Measurements from ENCODE around the gene PTGFR. TPM values are rescaled to one million over a fixed set of nuclear protein-coding genes. Genes with fewer than 3 reads are reported as not detected.

Gene PTGFR
- total RNA-seq, 1 experiment from 2014 or later = not detected

DNA sequence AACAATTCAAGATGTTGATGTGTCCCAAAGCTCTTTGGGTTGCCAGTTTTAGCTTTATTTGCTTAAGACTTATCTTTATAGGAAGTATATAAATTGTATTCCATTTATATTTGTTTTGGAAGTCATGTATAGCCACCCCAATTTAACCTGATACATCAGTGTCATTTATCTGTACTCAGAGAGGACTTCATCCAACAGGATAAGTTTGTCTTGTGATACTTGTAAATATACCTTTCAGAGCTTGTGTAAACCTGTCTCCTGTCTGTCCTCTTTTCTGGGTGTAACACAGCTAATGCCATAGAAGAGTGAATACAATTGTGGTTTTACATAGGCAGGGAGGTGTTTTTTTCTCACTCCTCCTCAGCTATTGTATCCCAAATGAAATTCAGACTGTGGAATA is 10.4 kb downstream of the PTGFR start:
- H3K4me3 ChIP-seq (replicated peaks in 1 of 2; ENCODE audit: low read depth in 1 of 2, low read length in 2 of 2) = no peak overlapping the region
- no peaks in the 10 kb centered on the region for H3K9me2 ChIP-seq (ENCODE audit: insufficient read depth)
- H3K27me3 ChIP-seq (ENCODE audit: insufficient read depth, low read length) = no peaks in the 10 kb centered on the region
- DNase-seq (ENCODE audit: low read depth, low spot score) (no peak), ATAC-seq (no peak)
- H3K4me2 ChIP-seq (ENCODE audit: low read length) = no peak overlapping the region
- BruUV-seq (replicated peaks) = no TSS peak
- H2AFZ ChIP-seq (ENCODE audit: low read depth, low read length, poor library complexity, severe bottlenecking) = no peak overlapping the region
- no peaks in the 10 kb centered on the region for H3K4me1 ChIP-seq (ENCODE audit: control insufficient read depth in 1 of 2, insufficient read depth in 2 of 2, low read length in 2 of 2)
- ChIA-PET RAD21 (ENCODE audit: low non-redundant PET in 1 of 2, low total read pairs in 2 of 2, uncharacterized antibody in 2 of 2, unreplicated experiment in 2 of 2) (no interaction called here), POLR2A (no interaction called here), CTCF (no interaction called here)
- intact Hi-C loops (cut with micrococcal nuclease) = no loop called here
- no peaks in the 10 kb centered on the region for H3K36me3 ChIP-seq (ENCODE audit: control insufficient read depth in 1 of 2, insufficient read depth in 2 of 2, low read length in 2 of 2)
- H4K20me1 ChIP-seq (ENCODE audit: insufficient read depth) = no peaks in the 10 kb centered on the region
- H3K27ac ChIP-seq (ENCODE audit: low read depth, low read length) = no peak overlapping the region
- no peaks in the 10 kb centered on the region for H3K79me2 ChIP-seq (ENCODE audit: insufficient read depth, low read length)
- TF ChIP-seq ZFX (IDR thresholded peaks at IDR 0.05) = no peak
- TF ChIP-seq, protein P1, sequence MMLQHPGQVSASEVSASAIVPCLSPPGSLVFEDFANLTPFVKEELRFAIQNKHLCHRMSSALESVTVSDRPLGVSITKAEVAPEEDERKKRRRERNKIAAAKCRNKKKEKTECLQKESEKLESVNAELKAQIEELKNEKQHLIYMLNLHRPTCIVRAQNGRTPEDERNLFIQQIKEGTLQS (IDR thresholded peaks at IDR 0.05) = no peak
- TF ChIP-seq, protein P2, sequence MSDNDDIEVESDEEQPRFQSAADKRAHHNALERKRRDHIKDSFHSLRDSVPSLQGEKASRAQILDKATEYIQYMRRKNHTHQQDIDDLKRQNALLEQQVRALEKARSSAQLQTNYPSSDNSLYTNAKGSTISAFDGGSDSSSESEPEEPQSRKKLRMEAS (IDR thresholded peaks at IDR 0.05) = no peak
- TF ChIP-seq ZNF274 (IDR thresholded peaks at IDR 0.05; ENCODE audit: low read depth, low read length) = no peak
- TF ChIP-seq ELF1 (IDR thresholded peaks at IDR 0.05; ENCODE audit: borderline replicate concordance, low read depth) = no peak
- TF ChIP-seq SRF (IDR thresholded peaks at IDR 0.05; ENCODE audit: low read depth) = no peak
- TF ChIP-seq, protein P3, sequence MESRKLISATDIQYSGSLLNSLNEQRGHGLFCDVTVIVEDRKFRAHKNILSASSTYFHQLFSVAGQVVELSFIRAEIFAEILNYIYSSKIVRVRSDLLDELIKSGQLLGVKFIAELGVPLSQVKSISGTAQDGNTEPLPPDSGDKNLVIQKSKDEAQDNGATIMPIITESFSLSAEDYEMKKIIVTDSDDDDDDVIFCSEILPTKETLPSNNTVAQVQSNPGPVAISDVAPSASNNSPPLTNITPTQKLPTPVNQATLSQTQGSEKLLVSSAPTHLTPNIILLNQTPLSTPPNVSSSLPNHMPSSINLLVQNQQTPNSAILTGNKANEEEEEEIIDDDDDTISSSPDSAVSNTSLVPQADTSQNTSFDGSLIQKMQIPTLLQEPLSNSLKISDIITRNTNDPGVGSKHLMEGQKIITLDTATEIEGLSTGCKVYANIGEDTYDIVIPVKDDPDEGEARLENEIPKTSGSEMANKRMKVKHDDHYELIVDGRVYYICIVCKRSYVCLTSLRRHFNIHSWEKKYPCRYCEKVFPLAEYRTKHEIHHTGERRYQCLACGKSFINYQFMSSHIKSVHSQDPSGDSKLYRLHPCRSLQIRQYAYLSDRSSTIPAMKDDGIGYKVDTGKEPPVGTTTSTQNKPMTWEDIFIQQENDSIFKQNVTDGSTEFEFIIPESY (IDR thresholded peaks at IDR 0.05; ENCODE audit: extremely low read depth, insufficient replicate concordance, low read length) = no peak
- no peak for TF ChIP-seq TCF7L2 (IDR thresholded peaks at IDR 0.05; ENCODE audit: borderline replicate concordance, extremely low read depth, insufficient read depth, insufficient read length)
- TF ChIP-seq, protein P4, sequence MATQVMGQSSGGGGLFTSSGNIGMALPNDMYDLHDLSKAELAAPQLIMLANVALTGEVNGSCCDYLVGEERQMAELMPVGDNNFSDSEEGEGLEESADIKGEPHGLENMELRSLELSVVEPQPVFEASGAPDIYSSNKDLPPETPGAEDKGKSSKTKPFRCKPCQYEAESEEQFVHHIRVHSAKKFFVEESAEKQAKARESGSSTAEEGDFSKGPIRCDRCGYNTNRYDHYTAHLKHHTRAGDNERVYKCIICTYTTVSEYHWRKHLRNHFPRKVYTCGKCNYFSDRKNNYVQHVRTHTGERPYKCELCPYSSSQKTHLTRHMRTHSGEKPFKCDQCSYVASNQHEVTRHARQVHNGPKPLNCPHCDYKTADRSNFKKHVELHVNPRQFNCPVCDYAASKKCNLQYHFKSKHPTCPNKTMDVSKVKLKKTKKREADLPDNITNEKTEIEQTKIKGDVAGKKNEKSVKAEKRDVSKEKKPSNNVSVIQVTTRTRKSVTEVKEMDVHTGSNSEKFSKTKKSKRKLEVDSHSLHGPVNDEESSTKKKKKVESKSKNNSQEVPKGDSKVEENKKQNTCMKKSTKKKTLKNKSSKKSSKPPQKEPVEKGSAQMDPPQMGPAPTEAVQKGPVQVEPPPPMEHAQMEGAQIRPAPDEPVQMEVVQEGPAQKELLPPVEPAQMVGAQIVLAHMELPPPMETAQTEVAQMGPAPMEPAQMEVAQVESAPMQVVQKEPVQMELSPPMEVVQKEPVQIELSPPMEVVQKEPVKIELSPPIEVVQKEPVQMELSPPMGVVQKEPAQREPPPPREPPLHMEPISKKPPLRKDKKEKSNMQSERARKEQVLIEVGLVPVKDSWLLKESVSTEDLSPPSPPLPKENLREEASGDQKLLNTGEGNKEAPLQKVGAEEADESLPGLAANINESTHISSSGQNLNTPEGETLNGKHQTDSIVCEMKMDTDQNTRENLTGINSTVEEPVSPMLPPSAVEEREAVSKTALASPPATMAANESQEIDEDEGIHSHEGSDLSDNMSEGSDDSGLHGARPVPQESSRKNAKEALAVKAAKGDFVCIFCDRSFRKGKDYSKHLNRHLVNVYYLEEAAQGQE (IDR thresholded peaks at IDR 0.05; ENCODE audit: low read depth) = no peak
- no peak for TF ChIP-seq CBX3 (IDR thresholded peaks at IDR 0.05; ENCODE audit: low read depth)
- TF ChIP-seq EGR1 (IDR thresholded peaks at IDR 0.05; ENCODE audit: low read depth) = no peak
- no peak for TF ChIP-seq FOSL1 (IDR thresholded peaks at IDR 0.05; ENCODE audit: low read depth)
- TF ChIP-seq YY1 (IDR thresholded peaks at IDR 0.05; ENCODE audit: extremely low read depth, insufficient replicate concordance, low read depth, low read length) = no peak
- no peaks in the 10 kb centered on the region for H3K9me3 ChIP-seq (ENCODE audit: control insufficient read depth in 1 of 2, insufficient read depth in 1 of 2, low read depth in 1 of 2, low read length in 2 of 2)
- H3K9ac ChIP-seq (ENCODE audit: low read length) = no peak overlapping the region
